Esophagus muscularis mucosa (tissue), 3 donors: Measurements from ENCODE around the gene LINC01488.

ENCODE experiments used
- POLR2A ChIP-seq: fragments of 450-650 bp; IDR thresholded peaks from one replicate; pipeline ENCODE4 v1.6.1; 2017; ENCODE audit warnings: antibody characterized with exemption, moderate library complexity, mild to moderate bottlenecking, low read depth
- TF ChIP-seq, protein P1 (sequence below), 3 experiments: fragments of 200-600 bp in 2 of 3; fragments of 450-650 bp in 1 of 3; sonication (generic) in 2 of 3; IDR thresholded peaks; one replicate each; pipeline ENCODE4 v1.5.1; 2017 to 2019; ENCODE audit warnings: antibody characterized with exemption in 3 of 3, mild to moderate bottlenecking in 2 of 3, moderate library complexity in 1 of 3

DNA sequence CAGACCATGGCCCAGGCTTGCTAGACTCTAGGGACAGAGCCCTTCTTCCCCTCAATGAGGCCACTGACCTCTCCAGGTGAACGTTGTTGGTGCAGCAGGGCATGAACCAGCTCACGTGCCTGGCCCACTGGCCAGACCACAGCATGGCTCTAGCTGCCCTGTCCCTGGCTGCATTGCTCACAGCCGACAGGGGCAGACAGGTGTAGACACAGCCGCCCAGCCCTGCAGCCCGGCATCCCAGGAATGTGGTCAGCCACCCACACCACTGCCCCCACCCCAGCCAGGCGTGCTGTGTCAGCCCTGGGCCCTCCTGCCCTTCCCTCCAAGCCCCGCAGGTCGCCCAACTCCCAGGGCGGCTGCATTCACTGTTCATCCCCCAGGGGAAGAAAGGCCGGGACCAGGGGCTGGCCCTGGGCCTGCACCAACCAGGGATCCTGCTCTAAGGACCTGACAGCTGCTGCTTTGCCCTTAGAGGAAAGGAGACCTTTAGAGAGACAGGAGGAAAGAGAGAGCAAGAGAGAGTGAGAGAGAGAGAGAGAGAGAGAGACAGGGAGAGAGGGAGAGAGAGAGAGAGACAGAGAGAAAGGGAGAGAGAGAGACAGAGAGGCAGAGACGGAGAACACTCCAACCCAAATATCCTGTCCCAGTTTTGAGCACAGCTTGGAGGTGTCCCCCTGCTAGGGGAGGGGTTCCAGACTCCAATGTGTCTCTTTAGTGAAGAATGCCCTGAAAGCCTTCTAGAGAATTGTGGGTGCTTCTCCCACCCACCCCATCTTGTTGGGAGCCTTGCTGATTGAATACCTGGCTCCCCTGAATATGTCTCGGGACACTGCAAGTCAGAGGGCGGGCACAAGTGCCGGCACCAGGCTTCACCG lies 44.2 kb upstream of the LINC01488 start:
- TF ChIP-seq POLR2A, result no peak
- TF ChIP-seq, protein P1, sequence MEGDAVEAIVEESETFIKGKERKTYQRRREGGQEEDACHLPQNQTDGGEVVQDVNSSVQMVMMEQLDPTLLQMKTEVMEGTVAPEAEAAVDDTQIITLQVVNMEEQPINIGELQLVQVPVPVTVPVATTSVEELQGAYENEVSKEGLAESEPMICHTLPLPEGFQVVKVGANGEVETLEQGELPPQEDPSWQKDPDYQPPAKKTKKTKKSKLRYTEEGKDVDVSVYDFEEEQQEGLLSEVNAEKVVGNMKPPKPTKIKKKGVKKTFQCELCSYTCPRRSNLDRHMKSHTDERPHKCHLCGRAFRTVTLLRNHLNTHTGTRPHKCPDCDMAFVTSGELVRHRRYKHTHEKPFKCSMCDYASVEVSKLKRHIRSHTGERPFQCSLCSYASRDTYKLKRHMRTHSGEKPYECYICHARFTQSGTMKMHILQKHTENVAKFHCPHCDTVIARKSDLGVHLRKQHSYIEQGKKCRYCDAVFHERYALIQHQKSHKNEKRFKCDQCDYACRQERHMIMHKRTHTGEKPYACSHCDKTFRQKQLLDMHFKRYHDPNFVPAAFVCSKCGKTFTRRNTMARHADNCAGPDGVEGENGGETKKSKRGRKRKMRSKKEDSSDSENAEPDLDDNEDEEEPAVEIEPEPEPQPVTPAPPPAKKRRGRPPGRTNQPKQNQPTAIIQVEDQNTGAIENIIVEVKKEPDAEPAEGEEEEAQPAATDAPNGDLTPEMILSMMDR (IDR thresholded peaks at IDR 0.05), result no peak
